BE2C (cell line): Measurements from ENCODE around the gene CORIN.
"Not testable (repeated sequence)": the region's sequence is repeated elsewhere in the genome, so short reads cannot be mapped to it uniquely, and the experiment has no call there.

Experiments
- DNase-seq: peaks from one replicate; pipeline ENCODE4 v3.0.0-alpha.2; 2020
- H3K27me3 ChIP-seq: fragments of 250-450 bp; sonication (Bioruptor Pico); 2 replicates; pipeline ENCODE4 v1.5.1; 2020; ENCODE audit warnings: mild to moderate bottlenecking
- H3K36me3 ChIP-seq: fragments of 250-450 bp; sonication (Bioruptor Pico); 2 replicates; pipeline ENCODE4 v1.5.1; 2020; ENCODE audit warnings: mild to moderate bottlenecking
- H3K4me1 ChIP-seq: fragments of 250-450 bp; sonication (Bioruptor Pico); 2 replicates; pipeline ENCODE4 v1.5.1; 2020
- H3K4me3 ChIP-seq: 2 replicates; pipeline ENCODE4 v1.5.1; 2011; ENCODE audit warnings: low read depth, low read length
- H3K9me3 ChIP-seq: fragments of 250-450 bp; sonication (Bioruptor Pico); 2 replicates; pipeline ENCODE4 v1.5.1; 2020
- TF ChIP-seq, protein P1 (sequence below): IDR thresholded peaks from 2 replicates; pipeline ENCODE4 v1.5.1; 2012; ENCODE audit warnings: mild to moderate bottlenecking, low read depth, low read length

The CORIN gene

DNA sequence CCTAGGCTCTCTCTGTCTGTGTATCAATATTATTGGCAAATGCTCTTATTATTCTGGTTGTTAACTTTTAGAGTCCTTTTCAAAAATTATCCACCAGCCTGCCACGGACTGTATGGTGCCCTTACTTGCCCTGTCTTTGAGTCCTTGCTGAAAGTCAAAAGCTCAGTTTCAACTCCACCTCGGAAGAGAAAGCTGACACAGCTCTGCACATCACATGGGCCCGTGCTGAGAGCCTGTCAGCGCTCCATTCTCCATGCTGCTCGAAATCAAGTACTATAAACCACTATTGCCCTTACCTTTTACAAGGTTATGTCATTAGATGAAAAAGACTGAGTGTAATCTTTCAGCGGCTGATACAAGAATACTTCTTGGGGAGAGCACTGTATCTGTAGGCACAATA is 141.0 kb downstream of the CORIN start:
- DNase-seq: no peak
- H3K27me3 ChIP-seq: no peaks in the 10 kb centered on the region
- TF ChIP-seq, protein P1, sequence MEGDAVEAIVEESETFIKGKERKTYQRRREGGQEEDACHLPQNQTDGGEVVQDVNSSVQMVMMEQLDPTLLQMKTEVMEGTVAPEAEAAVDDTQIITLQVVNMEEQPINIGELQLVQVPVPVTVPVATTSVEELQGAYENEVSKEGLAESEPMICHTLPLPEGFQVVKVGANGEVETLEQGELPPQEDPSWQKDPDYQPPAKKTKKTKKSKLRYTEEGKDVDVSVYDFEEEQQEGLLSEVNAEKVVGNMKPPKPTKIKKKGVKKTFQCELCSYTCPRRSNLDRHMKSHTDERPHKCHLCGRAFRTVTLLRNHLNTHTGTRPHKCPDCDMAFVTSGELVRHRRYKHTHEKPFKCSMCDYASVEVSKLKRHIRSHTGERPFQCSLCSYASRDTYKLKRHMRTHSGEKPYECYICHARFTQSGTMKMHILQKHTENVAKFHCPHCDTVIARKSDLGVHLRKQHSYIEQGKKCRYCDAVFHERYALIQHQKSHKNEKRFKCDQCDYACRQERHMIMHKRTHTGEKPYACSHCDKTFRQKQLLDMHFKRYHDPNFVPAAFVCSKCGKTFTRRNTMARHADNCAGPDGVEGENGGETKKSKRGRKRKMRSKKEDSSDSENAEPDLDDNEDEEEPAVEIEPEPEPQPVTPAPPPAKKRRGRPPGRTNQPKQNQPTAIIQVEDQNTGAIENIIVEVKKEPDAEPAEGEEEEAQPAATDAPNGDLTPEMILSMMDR: no peak
- H3K4me1 ChIP-seq: peaks cover 3% of the 10 kb centered on the region; the same call in 1 of the 2 replicates
- H3K4me3 ChIP-seq: no peak overlapping the region
- H3K36me3 ChIP-seq: no peaks in the 10 kb centered on the region
- no peaks in the 10 kb centered on the region for H3K9me3 ChIP-seq

DNA sequence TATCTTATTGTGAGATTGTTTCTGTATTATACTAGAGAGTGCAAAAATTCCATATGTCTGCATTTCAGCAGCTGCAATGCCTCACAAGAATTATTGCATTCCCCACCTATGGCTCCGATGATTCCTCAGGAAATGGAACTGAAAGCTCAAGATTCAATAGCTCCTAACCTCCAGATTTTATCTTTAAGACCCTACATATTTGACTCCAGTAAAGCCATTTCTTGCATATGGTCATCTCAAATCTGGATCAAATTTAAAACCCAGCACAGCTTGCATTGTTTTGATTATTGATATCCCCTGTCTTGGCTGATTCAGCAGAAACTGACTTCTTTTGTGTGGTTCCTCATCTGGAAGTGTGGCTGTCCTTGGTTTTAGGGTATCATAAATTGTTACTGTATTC is 142.6 kb downstream of the CORIN start:
- DNase-seq: no peak
- TF ChIP-seq, protein P1: no peak
- H3K4me3 ChIP-seq: no peak overlapping the region
- H3K36me3 ChIP-seq: no peaks in the 10 kb centered on the region
- H3K27me3 ChIP-seq: no peaks in the 10 kb centered on the region
- H3K9me3 ChIP-seq: no peaks in the 10 kb centered on the region
- H3K4me1 ChIP-seq: no peaks in the 10 kb centered on the region

DNA sequence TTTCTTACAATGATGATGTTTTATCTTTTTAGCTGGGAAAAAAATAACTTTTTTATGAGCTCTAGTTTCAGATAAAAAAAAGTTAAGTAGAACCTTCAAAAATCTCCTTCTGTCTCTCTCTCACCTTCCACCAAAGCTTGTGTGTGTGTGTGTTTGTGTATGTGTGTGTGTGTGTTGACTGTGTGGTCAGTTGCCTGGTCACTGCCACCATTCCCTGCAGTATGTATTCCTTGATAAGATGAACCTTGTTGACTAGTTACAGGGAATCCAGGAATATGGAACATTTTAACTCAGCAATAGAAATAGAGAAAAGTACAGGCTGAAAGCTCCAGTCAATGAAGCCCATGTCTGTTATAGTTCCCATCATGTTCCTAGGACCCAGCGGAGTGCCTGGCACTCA is 143.5 kb downstream of the CORIN start:
- Histone ChIP-seq H3K9me3 (no peaks in the 10 kb centered on the region), H3K27me3 (no peaks in the 10 kb centered on the region), H3K4me1 (no peaks in the 10 kb centered on the region), H3K36me3 (no peaks in the 10 kb centered on the region), H3K4me3 (no peak overlapping the region)
- TF ChIP-seq, protein P1: no peak
- no peak for DNase-seq

DNA sequence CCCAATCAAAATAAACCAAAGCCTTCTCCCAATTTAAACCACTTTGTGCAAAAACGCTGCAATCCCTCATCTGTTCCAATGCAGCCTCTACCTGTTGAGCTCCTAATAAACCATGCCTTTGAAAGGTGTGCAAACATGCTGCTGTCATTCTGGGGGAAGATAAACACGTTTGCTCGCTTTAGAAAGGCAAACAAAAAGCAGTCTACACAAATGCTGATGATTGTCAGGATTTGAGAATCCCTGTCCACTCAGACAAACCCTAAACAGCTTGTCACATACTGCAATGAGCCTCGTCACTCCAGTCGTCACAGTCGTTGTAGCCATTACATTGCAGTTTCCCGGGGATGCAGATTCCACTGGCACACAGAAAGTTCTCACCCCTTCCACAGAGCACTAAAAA is 145.2 kb downstream of the CORIN start:
- no peaks in the 10 kb centered on the region for H3K9me3 ChIP-seq
- no peaks in the 10 kb centered on the region for H3K27me3 ChIP-seq
- no peak overlapping the region for H3K4me3 ChIP-seq
- TF ChIP-seq, protein P1: no peak
- DNase-seq: no peak
- no peaks in the 10 kb centered on the region for H3K4me1 ChIP-seq
- no peaks in the 10 kb centered on the region for H3K36me3 ChIP-seq

DNA sequence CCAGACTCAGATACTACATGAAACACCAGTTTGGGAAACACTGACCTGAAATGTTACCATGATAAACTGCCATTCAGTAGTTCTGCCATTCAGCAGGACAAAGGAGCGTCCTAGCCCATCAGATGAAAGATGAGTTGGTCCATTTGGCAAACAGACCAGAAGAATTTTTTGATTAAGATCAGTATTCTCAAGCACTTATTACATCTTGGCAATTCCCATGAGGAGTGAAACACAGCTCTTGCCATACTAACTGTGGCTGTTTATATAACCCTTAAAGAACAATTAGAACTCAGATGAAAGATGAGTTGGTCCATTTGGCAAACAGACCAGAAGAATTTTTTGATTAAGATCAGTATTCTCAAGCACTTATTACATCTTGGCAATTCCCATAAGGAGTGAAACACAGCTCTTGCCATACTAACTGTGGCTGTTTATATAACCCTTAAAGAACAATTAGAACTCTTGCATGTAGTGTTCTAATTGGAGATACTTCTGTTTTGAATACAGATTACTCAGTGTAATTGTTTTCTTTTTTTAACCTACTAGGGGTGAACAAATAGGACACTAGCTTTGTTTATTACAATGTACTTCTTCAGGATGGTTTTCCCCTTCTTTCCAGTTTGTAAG is 146.0 kb downstream of the CORIN start:
- not testable (repeated sequence) for H3K4me1 ChIP-seq, H3K36me3 ChIP-seq, DNase-seq, H3K4me3 ChIP-seq, H3K9me3 ChIP-seq, H3K27me3 ChIP-seq

DNA sequence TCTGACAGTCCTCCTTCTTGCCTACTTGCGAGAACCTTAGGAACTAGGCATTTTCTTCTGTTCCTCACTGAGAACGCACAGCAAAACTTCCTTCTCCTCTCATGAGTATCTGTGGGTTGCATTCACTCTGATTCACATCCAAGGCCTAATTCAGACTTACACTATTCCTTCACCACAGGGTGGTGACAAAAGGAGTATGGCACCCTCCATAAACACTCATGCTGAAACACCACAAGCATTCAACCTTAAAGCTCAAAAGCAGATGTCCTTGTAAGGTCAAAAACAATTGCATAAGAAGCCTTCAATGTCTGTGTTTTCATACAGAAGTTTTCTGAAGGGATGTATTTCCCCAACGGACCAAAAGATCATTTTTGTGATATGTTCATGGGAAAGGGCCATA is 147.3 kb downstream of the CORIN start:
- no peak for DNase-seq
- Histone ChIP-seq H3K4me3 (no peak overlapping the region), H3K36me3 (no peaks in the 10 kb centered on the region), H3K27me3 (no peaks in the 10 kb centered on the region), H3K4me1 (no peaks in the 10 kb centered on the region), H3K9me3 (no peaks in the 10 kb centered on the region)
- TF ChIP-seq, protein P1: no peak
